IPS-18a (cell line): ENCODE results near the gene TTLL8.

Experiments used
- H3K27ac ChIP-seq: one replicate; pipeline ENCODE4 v1.5.1; 2013; ENCODE audit warnings: low read length
- H3K27me3 ChIP-seq: one replicate; pipeline ENCODE4 v1.6.1; 2013; ENCODE audit warnings: mild to moderate bottlenecking, low read length; ENCODE audit not compliant: control insufficient read depth, insufficient read depth
- H3K36me3 ChIP-seq: one replicate; pipeline ENCODE4 v1.6.1; 2013; ENCODE audit warnings: low read depth, low read length; ENCODE audit not compliant: control insufficient read depth
- H3K4me1 ChIP-seq: one replicate; pipeline ENCODE4 v1.6.1; 2013; ENCODE audit warnings: low read depth, low read length; ENCODE audit not compliant: control insufficient read depth
- H3K4me3 ChIP-seq: one replicate; pipeline ENCODE4 v1.5.1; 2013; ENCODE audit warnings: low read length
- H3K9ac ChIP-seq: one replicate; pipeline ENCODE4 v1.6.1; 2013; ENCODE audit warnings: mild to moderate bottlenecking, low read length, moderate library complexity
- H3K9me3 ChIP-seq: one replicate; pipeline ENCODE4 v1.6.1; 2013; ENCODE audit warnings: low read depth, low read length; ENCODE audit not compliant: control insufficient read depth

Gene TTLL8

GRCh38 chr22:50010676-50011446 lies 47.2 kb downstream of the TTLL8 start:
- Histone ChIP-seq H3K4me3 (no peak overlapping the region), H3K4me1 (no peaks in the 10 kb centered on the region), H3K9me3 (no peaks in the 10 kb centered on the region), H3K27ac (no peak overlapping the region), H3K9ac (no peak overlapping the region), H3K36me3 (no peaks in the 10 kb centered on the region), H3K27me3 (peaks cover 58% of the 10 kb centered on the region)

- Histone ChIP-seq H3K4me1 (no peaks in the 10 kb centered on the region), H3K27me3 (peaks cover 52% of the 10 kb centered on the region), H3K9me3 (no peaks in the 10 kb centered on the region)
Observed at GRCh38 chr22:50009765-50010675, 48.1 kb downstream of the TTLL8 start.

GRCh38 chr22:50009251-50009650 lies 48.8 kb downstream of the TTLL8 start:
- H3K9ac ChIP-seq = no peak overlapping the region
- H3K4me3 ChIP-seq = no peak overlapping the region
- no peaks in the 10 kb centered on the region for H3K9me3 ChIP-seq
- H3K27me3 ChIP-seq = peaks cover 44% of the 10 kb centered on the region
- H3K27ac ChIP-seq = no peak overlapping the region
- H3K36me3 ChIP-seq = no peaks in the 10 kb centered on the region
- no peaks in the 10 kb centered on the region for H3K4me1 ChIP-seq

More at GRCh38 chr22:50009765-50010675, 48.1 kb downstream of the TTLL8 start:
- H3K4me3 ChIP-seq = no peak overlapping the region
- no peak overlapping the region for H3K9ac ChIP-seq
- H3K27ac ChIP-seq = no peak overlapping the region
- H3K36me3 ChIP-seq = no peaks in the 10 kb centered on the region

- no peaks in the 10 kb centered on the region for H3K36me3 ChIP-seq
- H3K4me1 ChIP-seq = no peaks in the 10 kb centered on the region
- H3K9ac ChIP-seq = no peak overlapping the region
- H3K9me3 ChIP-seq = no peaks in the 10 kb centered on the region
- H3K27me3 ChIP-seq = peaks cover 36% of the 10 kb centered on the region
- H3K4me3 ChIP-seq = no peak overlapping the region
- H3K27ac ChIP-seq = no peak overlapping the region
Observed at GRCh38 chr22:50008151-50009040, 49.7 kb downstream of the TTLL8 start.

- no peaks in the 10 kb centered on the region for H3K4me1 ChIP-seq
- H3K27me3 ChIP-seq = peaks cover 24% of the 10 kb centered on the region
- H3K36me3 ChIP-seq = no peaks in the 10 kb centered on the region
- H3K27ac ChIP-seq = no peak overlapping the region
- no peak overlapping the region for H3K4me3 ChIP-seq
- no peaks in the 10 kb centered on the region for H3K9me3 ChIP-seq
- no peak overlapping the region for H3K9ac ChIP-seq
Observed at GRCh38 chr22:50007057-50007511, 51.0 kb downstream of the TTLL8 start.

- Histone ChIP-seq H3K4me3 (no peak overlapping the region), H3K36me3 (no peaks in the 10 kb centered on the region), H3K27me3 (peaks cover 25% of the 10 kb centered on the region), H3K9me3 (no peaks in the 10 kb centered on the region), H3K9ac (no peak overlapping the region), H3K4me1 (no peaks in the 10 kb centered on the region), H3K27ac (no peak overlapping the region)
Observed at GRCh38 chr22:50004918-50005317, 53.2 kb downstream of the TTLL8 start.

GRCh38 chr22:50002791-50003190 lies 55.3 kb downstream of the TTLL8 start:
- peaks cover 24% of the 10 kb centered on the region for H3K27me3 ChIP-seq
- H3K9me3 ChIP-seq = no peaks in the 10 kb centered on the region
- no peak overlapping the region for H3K27ac ChIP-seq
- no peak overlapping the region for H3K9ac ChIP-seq
- no peaks in the 10 kb centered on the region for H3K4me1 ChIP-seq
- H3K4me3 ChIP-seq = no peak overlapping the region
- H3K36me3 ChIP-seq = no peaks in the 10 kb centered on the region

- Histone ChIP-seq H3K36me3 (no peaks in the 10 kb centered on the region), H3K27ac (no peak overlapping the region), H3K9ac (no peak overlapping the region), H3K27me3 (peaks cover 24% of the 10 kb centered on the region), H3K4me3 (no peak overlapping the region), H3K9me3 (no peaks in the 10 kb centered on the region), H3K4me1 (no peaks in the 10 kb centered on the region)
Observed at GRCh38 chr22:50001388-50002231, 56.5 kb downstream of the TTLL8 start.

GRCh38 chr22:50000587-50001387 lies 57.3 kb downstream of the TTLL8 start:
- Histone ChIP-seq H3K36me3 (no peaks in the 10 kb centered on the region), H3K27me3 (peaks cover 24% of the 10 kb centered on the region), H3K4me3 (no peak overlapping the region), H3K9ac (no peak overlapping the region), H3K27ac (no peak overlapping the region), H3K9me3 (no peaks in the 10 kb centered on the region), H3K4me1 (no peaks in the 10 kb centered on the region)
